K562 (cell line): Measurements from ENCODE around the gene SRGN. TPM values are rescaled to one million over a fixed set of nuclear protein-coding genes. Genes with fewer than 3 reads are reported as not detected.

Experiments
- CBX3 ChIP-seq, 2 experiments: IDR thresholded peaks; 1 replicate in 1 of 2; 2 replicates in 1 of 2; pipeline ENCODE4 v1.6.1; 2012; ENCODE audit warnings: inconsistent platforms in 2 of 2, low read length in 2 of 2, borderline replicate concordance in 1 of 2, control low read depth in 1 of 2
- CCAR2 ChIP-seq: fragments of 200-400 bp; formaldehyde crosslinking; IDR thresholded peaks from 2 replicates; pipeline ENCODE4 v1.6.1; 2017; ENCODE audit warnings: mild to moderate bottlenecking, low read depth, low read length
- KLF6 ChIP-seq: fragments of 250-450 bp; sonication (Bioruptor Pico); IDR thresholded peaks from 2 replicates; pipeline ENCODE4 v1.4.0; 2020; ENCODE audit warnings: mild to moderate bottlenecking, moderate library complexity, borderline replicate concordance
- MTF1 ChIP-seq: fragments of 250-450 bp; sonication (Bioruptor Pico); IDR thresholded peaks from 2 replicates; pipeline ENCODE4 v1.9.0; 2021; ENCODE audit warnings: moderate library complexity, mild to moderate bottlenecking, inconsistent platforms, borderline replicate concordance
- PHF21A ChIP-seq: fragments of 450-650 bp; IDR thresholded peaks from 2 replicates; pipeline ENCODE4 v1.6.1; 2017; ENCODE audit warnings: low read depth, borderline replicate concordance
- RBFOX2 ChIP-seq: fragments of 200-400 bp; formaldehyde crosslinking; IDR thresholded peaks from 2 replicates; pipeline ENCODE4 v1.6.1; 2017; ENCODE audit warnings: low read depth, mild to moderate bottlenecking, low read length, moderate library complexity
- TEAD1 ChIP-seq, 2 experiments: fragments of 450-650 bp in 1 of 2; sonication (generic) in 1 of 2; formaldehyde crosslinking; IDR thresholded peaks; 2 replicates each; pipeline versions ENCODE4 v1.4.0 to v1.8.0; 2020 to 2022; ENCODE audit warnings: mild to moderate bottlenecking in 2 of 2, missing genetic modification reagents in 1 of 2
- ZSCAN29 ChIP-seq: fragments of 450-650 bp; IDR thresholded peaks from 2 replicates; pipeline ENCODE4 v1.6.1; 2017
- polyA plus RNA-seq, 8 experiments: library from polyadenylated mRNA; depleted of rRNA in 4 of 8; stranded (reverse) in 5 of 8; unstranded in 3 of 8; fragments of >200 nt; fragmentation: Nextera tagmentation in 2 of 8; fragmentation: Illumina TruSeq in 1 of 8; extraction: Ambion mirVana in 2 of 8; extraction: Trizol in 1 of 8; gene quantifications; 2 replicates each; pipeline versions ENCODE4 v1.2.1 to v1.2.3, GENCODE V29; 2011 to 2014; ENCODE audit warnings: inconsistent platforms in 1 of 8, missing spikeins in 1 of 8
- total RNA-seq, 7 experiments: library from RNA; depleted of rRNA in 6 of 7; stranded (reverse); fragments of >200 nt in 6 of 7; fragmentation: Illumina TruSeq in 2 of 7; extraction: Trizol in 2 of 7; gene quantifications; 2 replicates each; pipeline versions ENCODE4 v1.2.1 to v1.2.3, GENCODE V29; 2011 to 2021; ENCODE audit warnings: low replicate concordance in 1 of 7
- TF ChIP-seq, protein P1 (sequence below): fragments of 200-600 bp; sonication (generic); IDR thresholded peaks from one replicate; pipeline ENCODE4 v1.6.1; 2012; ENCODE audit warnings: mild to moderate bottlenecking, low read depth, low read length, inconsistent platforms
- TF ChIP-seq, protein P2 (sequence below): fragments of 450-650 bp; formaldehyde crosslinking; IDR thresholded peaks from 2 replicates; pipeline ENCODE4 v1.4.0; 2020; ENCODE audit warnings: mild to moderate bottlenecking, moderate library complexity
- TF ChIP-seq, protein P3 (sequence below): fragments of 250-450 bp; sonication (Bioruptor Pico); IDR thresholded peaks from 2 replicates; pipeline ENCODE4 v1.9.0; 2021; ENCODE audit warnings: mild to moderate bottlenecking, inconsistent platforms

Gene SRGN
- total and polyA plus RNA-seq, 9 of the 15 experiments (the other 6 are each of a cell fraction or from before 2014, with no cell fraction given): 136 to 304 (median 180) TPM

DNA sequence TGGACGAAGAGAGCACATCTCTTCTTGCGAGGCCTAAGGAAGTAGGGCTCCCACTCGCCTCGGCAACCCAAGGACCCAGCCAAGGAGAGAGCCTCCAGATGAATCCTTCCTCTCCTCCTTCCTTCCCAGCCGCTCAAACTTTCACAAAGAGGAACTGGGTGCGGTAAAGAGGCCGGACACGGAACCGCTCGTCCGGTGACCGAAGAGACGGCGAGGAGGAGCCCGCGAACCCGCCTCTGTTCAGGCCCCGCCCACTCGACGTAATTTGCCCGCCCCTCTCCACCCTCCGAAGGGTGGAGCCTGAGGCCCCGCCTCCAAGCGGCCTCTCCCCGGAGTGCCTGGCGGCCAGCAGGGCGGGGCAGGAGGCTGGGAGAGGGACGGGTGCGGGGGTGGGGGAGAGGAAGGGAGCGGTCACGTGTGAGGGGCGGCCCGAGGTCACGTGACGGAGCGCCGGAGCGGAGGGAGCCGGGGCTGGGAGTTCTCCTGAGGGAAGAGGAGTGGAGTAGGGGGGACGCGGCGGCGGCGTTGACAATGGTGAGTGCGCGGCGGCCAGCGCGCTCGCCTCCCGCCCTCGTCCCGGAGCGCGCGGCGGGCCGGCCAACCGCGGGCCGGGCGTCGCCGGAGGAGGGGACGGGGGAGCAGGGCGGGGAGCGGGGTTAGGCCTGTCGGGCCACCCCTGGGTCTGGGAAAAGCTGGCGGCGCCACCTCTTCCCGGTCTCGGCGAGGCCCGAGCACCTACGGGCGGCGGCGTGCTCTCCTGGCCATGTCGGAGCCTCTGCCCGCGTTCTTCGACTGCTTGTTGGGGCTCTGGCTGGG, 36.1 kb downstream of the SRGN start, which contains the start of gene VPS26A (continued):
- TF ChIP-seq, protein P1, sequence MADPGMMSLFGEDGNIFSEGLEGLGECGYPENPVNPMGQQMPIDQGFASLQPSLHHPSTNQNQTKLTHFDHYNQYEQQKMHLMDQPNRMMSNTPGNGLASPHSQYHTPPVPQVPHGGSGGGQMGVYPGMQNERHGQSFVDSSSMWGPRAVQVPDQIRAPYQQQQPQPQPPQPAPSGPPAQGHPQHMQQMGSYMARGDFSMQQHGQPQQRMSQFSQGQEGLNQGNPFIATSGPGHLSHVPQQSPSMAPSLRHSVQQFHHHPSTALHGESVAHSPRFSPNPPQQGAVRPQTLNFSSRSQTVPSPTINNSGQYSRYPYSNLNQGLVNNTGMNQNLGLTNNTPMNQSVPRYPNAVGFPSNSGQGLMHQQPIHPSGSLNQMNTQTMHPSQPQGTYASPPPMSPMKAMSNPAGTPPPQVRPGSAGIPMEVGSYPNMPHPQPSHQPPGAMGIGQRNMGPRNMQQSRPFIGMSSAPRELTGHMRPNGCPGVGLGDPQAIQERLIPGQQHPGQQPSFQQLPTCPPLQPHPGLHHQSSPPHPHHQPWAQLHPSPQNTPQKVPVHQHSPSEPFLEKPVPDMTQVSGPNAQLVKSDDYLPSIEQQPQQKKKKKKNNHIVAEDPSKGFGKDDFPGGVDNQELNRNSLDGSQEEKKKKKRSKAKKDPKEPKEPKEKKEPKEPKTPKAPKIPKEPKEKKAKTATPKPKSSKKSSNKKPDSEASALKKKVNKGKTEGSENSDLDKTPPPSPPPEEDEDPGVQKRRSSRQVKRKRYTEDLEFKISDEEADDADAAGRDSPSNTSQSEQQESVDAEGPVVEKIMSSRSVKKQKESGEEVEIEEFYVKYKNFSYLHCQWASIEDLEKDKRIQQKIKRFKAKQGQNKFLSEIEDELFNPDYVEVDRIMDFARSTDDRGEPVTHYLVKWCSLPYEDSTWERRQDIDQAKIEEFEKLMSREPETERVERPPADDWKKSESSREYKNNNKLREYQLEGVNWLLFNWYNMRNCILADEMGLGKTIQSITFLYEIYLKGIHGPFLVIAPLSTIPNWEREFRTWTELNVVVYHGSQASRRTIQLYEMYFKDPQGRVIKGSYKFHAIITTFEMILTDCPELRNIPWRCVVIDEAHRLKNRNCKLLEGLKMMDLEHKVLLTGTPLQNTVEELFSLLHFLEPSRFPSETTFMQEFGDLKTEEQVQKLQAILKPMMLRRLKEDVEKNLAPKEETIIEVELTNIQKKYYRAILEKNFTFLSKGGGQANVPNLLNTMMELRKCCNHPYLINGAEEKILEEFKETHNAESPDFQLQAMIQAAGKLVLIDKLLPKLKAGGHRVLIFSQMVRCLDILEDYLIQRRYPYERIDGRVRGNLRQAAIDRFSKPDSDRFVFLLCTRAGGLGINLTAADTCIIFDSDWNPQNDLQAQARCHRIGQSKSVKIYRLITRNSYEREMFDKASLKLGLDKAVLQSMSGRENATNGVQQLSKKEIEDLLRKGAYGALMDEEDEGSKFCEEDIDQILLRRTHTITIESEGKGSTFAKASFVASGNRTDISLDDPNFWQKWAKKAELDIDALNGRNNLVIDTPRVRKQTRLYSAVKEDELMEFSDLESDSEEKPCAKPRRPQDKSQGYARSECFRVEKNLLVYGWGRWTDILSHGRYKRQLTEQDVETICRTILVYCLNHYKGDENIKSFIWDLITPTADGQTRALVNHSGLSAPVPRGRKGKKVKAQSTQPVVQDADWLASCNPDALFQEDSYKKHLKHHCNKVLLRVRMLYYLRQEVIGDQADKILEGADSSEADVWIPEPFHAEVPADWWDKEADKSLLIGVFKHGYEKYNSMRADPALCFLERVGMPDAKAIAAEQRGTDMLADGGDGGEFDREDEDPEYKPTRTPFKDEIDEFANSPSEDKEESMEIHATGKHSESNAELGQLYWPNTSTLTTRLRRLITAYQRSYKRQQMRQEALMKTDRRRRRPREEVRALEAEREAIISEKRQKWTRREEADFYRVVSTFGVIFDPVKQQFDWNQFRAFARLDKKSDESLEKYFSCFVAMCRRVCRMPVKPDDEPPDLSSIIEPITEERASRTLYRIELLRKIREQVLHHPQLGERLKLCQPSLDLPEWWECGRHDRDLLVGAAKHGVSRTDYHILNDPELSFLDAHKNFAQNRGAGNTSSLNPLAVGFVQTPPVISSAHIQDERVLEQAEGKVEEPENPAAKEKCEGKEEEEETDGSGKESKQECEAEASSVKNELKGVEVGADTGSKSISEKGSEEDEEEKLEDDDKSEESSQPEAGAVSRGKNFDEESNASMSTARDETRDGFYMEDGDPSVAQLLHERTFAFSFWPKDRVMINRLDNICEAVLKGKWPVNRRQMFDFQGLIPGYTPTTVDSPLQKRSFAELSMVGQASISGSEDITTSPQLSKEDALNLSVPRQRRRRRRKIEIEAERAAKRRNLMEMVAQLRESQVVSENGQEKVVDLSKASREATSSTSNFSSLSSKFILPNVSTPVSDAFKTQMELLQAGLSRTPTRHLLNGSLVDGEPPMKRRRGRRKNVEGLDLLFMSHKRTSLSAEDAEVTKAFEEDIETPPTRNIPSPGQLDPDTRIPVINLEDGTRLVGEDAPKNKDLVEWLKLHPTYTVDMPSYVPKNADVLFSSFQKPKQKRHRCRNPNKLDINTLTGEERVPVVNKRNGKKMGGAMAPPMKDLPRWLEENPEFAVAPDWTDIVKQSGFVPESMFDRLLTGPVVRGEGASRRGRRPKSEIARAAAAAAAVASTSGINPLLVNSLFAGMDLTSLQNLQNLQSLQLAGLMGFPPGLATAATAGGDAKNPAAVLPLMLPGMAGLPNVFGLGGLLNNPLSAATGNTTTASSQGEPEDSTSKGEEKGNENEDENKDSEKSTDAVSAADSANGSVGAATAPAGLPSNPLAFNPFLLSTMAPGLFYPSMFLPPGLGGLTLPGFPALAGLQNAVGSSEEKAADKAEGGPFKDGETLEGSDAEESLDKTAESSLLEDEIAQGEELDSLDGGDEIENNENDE: no peak
- TF ChIP-seq PHF21A: no peak
- no peak for TF ChIP-seq MTF1 (CRISPR knock-in tag)
- TF ChIP-seq CCAR2: no peak
- TF ChIP-seq KLF6 (CRISPR knock-in tag): no peak; the same call in 1 of the 2 replicates
- TF ChIP-seq CBX3 (IDR thresholded peaks at IDR 0.05; ENCODE audit: borderline replicate concordance in 1 of 2, low read length in 2 of 2): 0 out of 3 replicates have a peak, but pooled peaks of 1 of the 2 experiments have one; percentile 7
- TF ChIP-seq RBFOX2: peak; percentile 95
- TF ChIP-seq, protein P2, sequence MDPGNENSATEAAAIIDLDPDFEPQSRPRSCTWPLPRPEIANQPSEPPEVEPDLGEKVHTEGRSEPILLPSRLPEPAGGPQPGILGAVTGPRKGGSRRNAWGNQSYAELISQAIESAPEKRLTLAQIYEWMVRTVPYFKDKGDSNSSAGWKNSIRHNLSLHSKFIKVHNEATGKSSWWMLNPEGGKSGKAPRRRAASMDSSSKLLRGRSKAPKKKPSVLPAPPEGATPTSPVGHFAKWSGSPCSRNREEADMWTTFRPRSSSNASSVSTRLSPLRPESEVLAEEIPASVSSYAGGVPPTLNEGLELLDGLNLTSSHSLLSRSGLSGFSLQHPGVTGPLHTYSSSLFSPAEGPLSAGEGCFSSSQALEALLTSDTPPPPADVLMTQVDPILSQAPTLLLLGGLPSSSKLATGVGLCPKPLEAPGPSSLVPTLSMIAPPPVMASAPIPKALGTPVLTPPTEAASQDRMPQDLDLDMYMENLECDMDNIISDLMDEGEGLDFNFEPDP (CRISPR knock-in tag): no peak; the same call in 1 of the 2 replicates
- peak; percentile 6 to 37; a peak in 1 of 4 replicates for TF ChIP-seq TEAD1 (CRISPR knock-in tag; IDR thresholded peaks at IDR 0.05)
- TF ChIP-seq, protein P3, sequence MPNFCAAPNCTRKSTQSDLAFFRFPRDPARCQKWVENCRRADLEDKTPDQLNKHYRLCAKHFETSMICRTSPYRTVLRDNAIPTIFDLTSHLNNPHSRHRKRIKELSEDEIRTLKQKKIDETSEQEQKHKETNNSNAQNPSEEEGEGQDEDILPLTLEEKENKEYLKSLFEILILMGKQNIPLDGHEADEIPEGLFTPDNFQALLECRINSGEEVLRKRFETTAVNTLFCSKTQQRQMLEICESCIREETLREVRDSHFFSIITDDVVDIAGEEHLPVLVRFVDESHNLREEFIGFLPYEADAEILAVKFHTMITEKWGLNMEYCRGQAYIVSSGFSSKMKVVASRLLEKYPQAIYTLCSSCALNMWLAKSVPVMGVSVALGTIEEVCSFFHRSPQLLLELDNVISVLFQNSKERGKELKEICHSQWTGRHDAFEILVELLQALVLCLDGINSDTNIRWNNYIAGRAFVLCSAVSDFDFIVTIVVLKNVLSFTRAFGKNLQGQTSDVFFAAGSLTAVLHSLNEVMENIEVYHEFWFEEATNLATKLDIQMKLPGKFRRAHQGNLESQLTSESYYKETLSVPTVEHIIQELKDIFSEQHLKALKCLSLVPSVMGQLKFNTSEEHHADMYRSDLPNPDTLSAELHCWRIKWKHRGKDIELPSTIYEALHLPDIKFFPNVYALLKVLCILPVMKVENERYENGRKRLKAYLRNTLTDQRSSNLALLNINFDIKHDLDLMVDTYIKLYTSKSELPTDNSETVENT (CRISPR knock-in tag): 0 out of 2 replicates have a peak, but pooled peaks have one; percentile 44
- TF ChIP-seq ZSCAN29: no peak
